SU-DHL-6 (cell line): ENCODE measurements around the gene ADPRM.

ENCODE experiments used
- H2AFZ ChIP-seq: fragments of 200-600 bp; sonication (generic); 2 replicates; pipeline ENCODE4 v1.6.1; 2014; ENCODE audit warnings: low read depth, mild to moderate bottlenecking, moderate library complexity, mixed read lengths, antibody characterized with exemption, low read length; ENCODE audit not compliant: severe bottlenecking
- H3F3A ChIP-seq: fragments of 200-600 bp; shearing (Covaris generic); 2 replicates; pipeline ENCODE4 v1.6.0; 2016; ENCODE audit warnings: antibody characterized with exemption, mild to moderate bottlenecking; ENCODE audit not compliant: insufficient read depth
- H3K27ac ChIP-seq: fragments of 200-600 bp; sonication (generic); 2 replicates; pipeline ENCODE4 v1.5.1; 2016; ENCODE audit warnings: low read depth, mild to moderate bottlenecking, low read length, moderate library complexity, mixed read lengths
- H3K27me3 ChIP-seq: fragments of 200-600 bp; sonication (generic), shearing (Covaris generic); 2 replicates; pipeline ENCODE4 v1.6.0; 2014; ENCODE audit warnings: mild to moderate bottlenecking, low read length
- H3K36me3 ChIP-seq: fragments of 200-600 bp; sonication (generic); 2 replicates; pipeline ENCODE4 v1.6.1; 2014; ENCODE audit warnings: mild to moderate bottlenecking, low read length, mixed read lengths
- H3K4me2 ChIP-seq: fragments of 300-600, 200-600 bp; shearing (Covaris generic), sonication (generic); 2 replicates; pipeline ENCODE4 v1.6.0; 2014; ENCODE audit warnings: low read length, low read depth, mild to moderate bottlenecking; ENCODE audit not compliant: poor library complexity, severe bottlenecking
- H3K4me3 ChIP-seq: fragments of 200-600 bp; sonication (generic); 2 replicates; pipeline ENCODE4 v1.5.1; 2014; ENCODE audit warnings: antibody characterized with exemption, low read length, mild to moderate bottlenecking, mixed read lengths; ENCODE audit not compliant: insufficient read depth, poor library complexity, severe bottlenecking
- H3K79me2 ChIP-seq: fragments of 200-600 bp; sonication (generic); 2 replicates; pipeline ENCODE4 v1.6.1; 2014; ENCODE audit warnings: mild to moderate bottlenecking, low read length, moderate library complexity; ENCODE audit not compliant: insufficient read depth
- H3K9ac ChIP-seq: fragments of 200-600 bp; sonication (generic); 2 replicates; pipeline ENCODE4 v1.7.0; 2014; ENCODE audit warnings: mild to moderate bottlenecking, low read length
- H3K9me2 ChIP-seq: fragments of 200-600 bp; sonication (generic); replicated peaks from 2 replicates; pipeline ENCODE4 v1.6.1; 2014; ENCODE audit warnings: low read length; ENCODE audit not compliant: insufficient read depth
- H3K9me3 ChIP-seq: fragments of 200-600 bp; sonication (generic); 2 replicates; pipeline ENCODE4 v1.6.1; 2014; ENCODE audit warnings: low read length, mixed read lengths; ENCODE audit not compliant: insufficient read depth
- H4K20me1 ChIP-seq: fragments of 200-600 bp; sonication (generic); 2 replicates; pipeline ENCODE4 v1.6.1; 2014; ENCODE audit warnings: low read depth, mild to moderate bottlenecking, antibody characterized with exemption, low read length, moderate library complexity, mixed read lengths
- EZH2phosphoT487 ChIP-seq: fragments of 200-600 bp; sonication (generic), shearing (Covaris generic); conservative IDR thresholded peaks from 2 replicates; pipeline ENCODE4 v1.6.1; 2018; ENCODE audit warnings: mild to moderate bottlenecking, antibody characterized with exemption, low read length, moderate library complexity, mixed read lengths
- TF ChIP-seq, protein P1 (sequence below): fragments of 200-600 bp; sonication (generic); IDR thresholded peaks from one replicate; pipeline ENCODE4 v1.5.1; 2017; ENCODE audit warnings: antibody characterized with exemption, mild to moderate bottlenecking, low read length, moderate library complexity; ENCODE audit not compliant: insufficient read depth, poor library complexity, severe bottlenecking

Gene ADPRM

GRCh38 chr17:10742431-10742830 is 45.0 kb downstream of the ADPRM start:
- no peaks in the 10 kb centered on the region for H3F3A ChIP-seq
- TF ChIP-seq, protein P1, sequence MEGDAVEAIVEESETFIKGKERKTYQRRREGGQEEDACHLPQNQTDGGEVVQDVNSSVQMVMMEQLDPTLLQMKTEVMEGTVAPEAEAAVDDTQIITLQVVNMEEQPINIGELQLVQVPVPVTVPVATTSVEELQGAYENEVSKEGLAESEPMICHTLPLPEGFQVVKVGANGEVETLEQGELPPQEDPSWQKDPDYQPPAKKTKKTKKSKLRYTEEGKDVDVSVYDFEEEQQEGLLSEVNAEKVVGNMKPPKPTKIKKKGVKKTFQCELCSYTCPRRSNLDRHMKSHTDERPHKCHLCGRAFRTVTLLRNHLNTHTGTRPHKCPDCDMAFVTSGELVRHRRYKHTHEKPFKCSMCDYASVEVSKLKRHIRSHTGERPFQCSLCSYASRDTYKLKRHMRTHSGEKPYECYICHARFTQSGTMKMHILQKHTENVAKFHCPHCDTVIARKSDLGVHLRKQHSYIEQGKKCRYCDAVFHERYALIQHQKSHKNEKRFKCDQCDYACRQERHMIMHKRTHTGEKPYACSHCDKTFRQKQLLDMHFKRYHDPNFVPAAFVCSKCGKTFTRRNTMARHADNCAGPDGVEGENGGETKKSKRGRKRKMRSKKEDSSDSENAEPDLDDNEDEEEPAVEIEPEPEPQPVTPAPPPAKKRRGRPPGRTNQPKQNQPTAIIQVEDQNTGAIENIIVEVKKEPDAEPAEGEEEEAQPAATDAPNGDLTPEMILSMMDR = no peak
- TF ChIP-seq EZH2phosphoT487 = no peak
- H3K27me3 ChIP-seq = no peaks in the 10 kb centered on the region
- H3K27ac ChIP-seq = no peak overlapping the region
- H3K4me3 ChIP-seq = no peak overlapping the region
- H3K4me2 ChIP-seq = no peak overlapping the region
- no peak overlapping the region for H3K9ac ChIP-seq
- no peaks in the 10 kb centered on the region for H3K9me3 ChIP-seq
- no peaks in the 10 kb centered on the region for H3K9me2 ChIP-seq
- H3K36me3 ChIP-seq = no peaks in the 10 kb centered on the region
- H2AFZ ChIP-seq = no peak overlapping the region
- H4K20me1 ChIP-seq = no peaks in the 10 kb centered on the region
- no peaks in the 10 kb centered on the region for H3K79me2 ChIP-seq

DNA sequence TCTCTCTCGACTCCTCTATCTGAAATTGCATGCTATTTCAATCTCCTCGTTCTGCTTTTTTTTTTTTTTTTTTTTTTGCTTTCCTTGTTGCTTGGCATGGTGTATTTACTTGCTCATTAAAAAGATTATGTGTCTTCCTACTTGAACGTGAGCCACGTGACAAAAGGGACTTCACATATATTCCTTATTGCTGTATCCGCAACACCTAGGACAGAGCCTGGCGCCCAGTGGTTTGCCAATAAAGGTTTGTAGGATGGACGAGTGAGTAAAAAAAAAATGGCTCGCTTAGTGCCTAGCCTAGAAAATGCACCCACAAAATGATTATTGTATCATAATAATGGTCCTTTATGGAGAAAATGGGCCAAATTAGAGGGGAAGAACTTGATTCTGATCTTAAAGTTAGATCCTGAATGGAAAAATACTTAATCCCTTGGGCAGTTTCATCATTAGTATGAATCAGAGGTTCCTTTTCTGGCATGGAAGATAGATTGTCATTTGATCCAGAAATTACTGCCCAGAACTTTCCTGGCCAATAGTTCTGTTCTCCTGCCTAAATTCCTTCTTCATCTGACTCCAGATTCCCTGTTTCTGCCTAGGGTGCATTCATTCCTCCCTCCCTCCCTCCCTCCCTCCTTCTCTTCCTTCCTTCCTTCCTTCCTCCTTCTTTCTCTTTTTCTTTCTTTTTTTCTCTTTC is 46.1 kb downstream of the ADPRM start:
- Histone ChIP-seq H3K36me3 (no peaks in the 10 kb centered on the region), H3K79me2 (no peaks in the 10 kb centered on the region), H3K9me2 (no peaks in the 10 kb centered on the region), H3K4me2 (no peak overlapping the region), H3K9ac (no peak overlapping the region), H4K20me1 (no peaks in the 10 kb centered on the region), H3K9me3 (no peaks in the 10 kb centered on the region), H3K27me3 (no peaks in the 10 kb centered on the region), H3K4me3 (no peak overlapping the region), H3F3A (no peaks in the 10 kb centered on the region), H3K27ac (no peak overlapping the region), H2AFZ (no peak overlapping the region)
- TF ChIP-seq, protein P1 = no peak
- TF ChIP-seq EZH2phosphoT487 = no peak

DNA sequence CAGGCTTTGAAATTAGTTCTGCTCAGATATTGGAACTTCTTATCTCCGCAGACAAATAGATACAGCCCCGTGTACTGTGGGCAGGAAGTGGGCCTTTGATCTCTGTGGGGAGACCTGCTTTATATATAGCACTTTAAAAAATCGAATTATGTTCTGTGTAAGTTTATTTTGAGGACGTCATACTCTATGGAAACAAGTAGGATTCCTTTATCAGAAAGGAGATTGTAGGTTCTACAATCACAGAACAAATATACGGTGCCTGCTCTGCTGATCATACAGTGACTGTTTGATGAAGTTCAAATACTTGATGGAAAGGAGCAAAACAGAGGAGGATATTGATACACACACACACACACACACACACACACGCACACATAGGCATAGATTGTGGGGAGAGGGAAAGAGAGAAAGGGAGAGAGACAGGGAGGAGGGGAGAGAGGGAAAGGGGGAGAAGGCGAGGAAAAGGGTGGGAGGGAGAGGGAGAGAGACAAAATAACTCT is 47.2 kb downstream of the ADPRM start:
- no peaks in the 10 kb centered on the region for H3K36me3 ChIP-seq
- H3K9me2 ChIP-seq = no peaks in the 10 kb centered on the region
- H3K79me2 ChIP-seq = no peaks in the 10 kb centered on the region
- no peaks in the 10 kb centered on the region for H3F3A ChIP-seq
- no peak overlapping the region for H3K27ac ChIP-seq
- H3K9me3 ChIP-seq = no peaks in the 10 kb centered on the region
- H3K9ac ChIP-seq = no peak overlapping the region
- no peak overlapping the region for H3K4me3 ChIP-seq
- H3K4me2 ChIP-seq = no peak overlapping the region
- no peaks in the 10 kb centered on the region for H3K27me3 ChIP-seq
- no peak overlapping the region for H2AFZ ChIP-seq
- no peaks in the 10 kb centered on the region for H4K20me1 ChIP-seq
- no peak for TF ChIP-seq EZH2phosphoT487
- TF ChIP-seq, protein P1 = no peak
